Daoy (cell line): ENCODE data around the gene ZNF134. TPM values are rescaled to one million over a fixed set of nuclear protein-coding genes. Genes with fewer than 3 reads are reported as not detected.

Experiments
- DNase-seq: peaks from one replicate; pipeline ENCODE4 v3.0.0-alpha.2; 2015; ENCODE audit warnings: low read depth
- total RNA-seq: library from RNA; depleted of rRNA; stranded (reverse); fragments of >200 nt; shearing (Covaris generic); gene quantifications from 2 replicates; pipeline ENCODE4 v1.2.3, GENCODE V29; 2014; rRNA removed

Gene ZNF134
- total RNA-seq, 1 experiment from 2014 or later: 22.9 TPM

DNA sequence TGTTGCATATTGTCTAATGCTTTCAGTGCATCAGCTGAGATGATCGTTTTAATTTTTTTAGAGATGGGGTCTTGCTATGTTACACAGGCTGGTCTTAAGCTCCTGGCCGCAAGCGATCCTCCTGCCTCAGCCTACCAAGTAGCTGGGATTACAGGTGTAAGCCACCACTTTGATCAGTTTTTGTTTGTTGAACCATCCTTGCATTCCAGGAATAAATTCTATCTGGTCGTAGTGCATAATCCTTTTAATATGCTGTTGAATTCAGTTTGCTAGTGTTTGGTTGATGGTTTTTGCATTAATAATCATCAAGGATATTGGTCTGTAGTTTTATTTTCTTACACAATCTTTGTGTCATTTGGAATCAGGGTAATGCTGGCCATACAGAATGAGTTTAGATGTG, 23.3 kb downstream of the ZNF134 start:
- no peak for DNase-seq

DNA sequence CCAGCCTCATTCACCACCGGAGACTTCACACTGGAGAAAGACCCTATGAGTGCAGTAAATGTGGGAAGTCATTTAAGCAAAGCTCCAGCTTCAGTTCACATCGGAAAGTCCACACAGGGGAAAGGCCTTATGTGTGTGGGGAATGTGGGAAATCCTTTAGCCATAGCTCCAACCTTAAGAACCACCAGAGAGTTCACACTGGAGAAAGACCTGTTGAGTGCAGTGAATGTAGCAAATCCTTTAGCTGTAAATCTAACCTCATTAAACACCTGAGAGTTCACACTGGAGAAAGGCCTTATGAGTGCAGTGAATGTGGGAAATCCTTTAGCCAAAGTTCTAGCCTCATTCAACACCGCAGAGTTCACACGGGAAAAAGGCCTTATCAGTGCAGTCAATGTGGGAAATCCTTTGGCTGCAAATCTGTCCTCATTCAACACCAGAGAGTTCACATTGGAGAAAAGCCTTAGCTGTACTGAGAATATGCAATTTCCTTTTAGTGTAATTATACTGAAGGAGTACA, 27.7 kb downstream of the ZNF134 start:
- no peak for DNase-seq

DNA sequence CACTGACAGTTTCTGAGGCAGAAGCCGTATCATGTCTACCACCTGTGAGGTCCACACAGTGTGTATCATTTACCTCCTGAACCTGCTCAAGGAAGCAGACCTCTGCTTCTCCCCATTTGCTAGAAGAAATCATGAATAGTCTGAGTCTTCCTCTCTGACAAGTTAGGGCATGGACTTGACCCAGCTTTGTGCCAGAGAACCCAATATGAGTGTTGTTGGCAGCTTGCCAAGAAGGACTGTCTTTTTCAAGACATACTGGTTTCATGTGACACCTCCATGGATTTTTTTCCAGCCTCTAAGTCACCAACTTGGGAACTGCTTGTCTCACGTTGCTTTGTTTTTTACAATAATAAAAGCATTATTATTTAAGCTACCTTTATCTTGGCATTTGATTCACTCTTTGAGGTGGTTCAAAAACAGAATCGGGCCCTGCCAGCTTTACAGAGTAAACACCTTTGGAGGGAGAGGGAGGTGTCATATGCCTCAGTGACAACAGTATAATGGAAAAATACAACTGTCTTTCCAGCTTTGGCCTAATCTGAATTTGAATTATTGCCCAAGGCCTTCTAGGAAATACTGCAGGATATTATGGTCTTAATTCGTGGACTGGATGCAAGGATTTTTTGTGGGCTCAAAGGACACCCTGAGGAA, 28.5 kb downstream of the ZNF134 start:
- DNase-seq: no peak

DNA sequence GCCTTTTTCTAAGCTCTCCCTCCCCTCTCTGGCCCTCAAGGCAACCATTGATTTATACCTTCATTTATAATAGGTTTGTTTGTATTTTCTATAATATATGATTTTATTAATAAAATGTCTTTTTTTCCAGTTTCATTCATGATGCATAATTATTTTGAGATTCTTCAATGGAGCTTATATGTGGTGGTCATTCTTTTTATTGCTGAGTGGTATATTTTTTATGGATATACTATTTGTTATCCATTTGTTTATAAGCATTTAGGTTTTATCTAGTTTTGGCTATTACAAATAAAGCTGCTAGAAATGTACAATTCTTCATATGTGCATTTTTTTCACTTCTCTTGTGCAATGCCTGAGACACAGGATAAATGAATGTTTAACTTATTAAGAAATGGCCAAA, 29.7 kb downstream of the ZNF134 start:
- DNase-seq: no peak

DNA sequence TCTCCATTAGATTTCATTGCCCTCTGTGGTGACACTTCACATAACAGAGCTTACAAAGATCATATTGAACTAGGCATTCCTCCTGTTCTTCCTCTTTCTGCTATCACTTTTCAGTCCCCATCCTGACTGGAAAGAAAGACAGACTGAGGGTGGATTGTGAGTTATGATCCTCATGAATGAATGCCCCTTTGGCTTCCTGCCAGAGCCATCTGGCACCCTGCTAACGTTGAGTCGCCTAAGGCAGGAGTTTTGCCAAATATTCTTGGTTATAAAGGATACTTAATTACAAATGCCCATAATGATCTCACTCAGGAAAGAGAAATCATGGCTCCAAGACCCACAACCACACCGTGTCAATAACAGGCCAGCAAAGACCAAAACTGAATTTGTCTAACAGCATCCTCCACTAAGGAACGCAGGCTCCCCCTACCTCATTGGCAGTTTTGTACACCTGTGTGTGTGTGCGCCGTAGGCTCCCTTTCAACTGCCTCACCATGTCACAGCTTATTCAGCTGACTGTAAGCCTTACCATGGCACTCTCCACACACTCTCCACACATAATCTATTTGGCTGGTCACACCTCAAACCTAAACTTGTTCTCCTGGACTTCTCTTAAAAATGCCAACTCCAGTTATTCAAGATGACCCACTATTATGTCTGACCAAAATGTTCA, 34.4 kb downstream of the ZNF134 start:
- no peak for DNase-seq

DNA sequence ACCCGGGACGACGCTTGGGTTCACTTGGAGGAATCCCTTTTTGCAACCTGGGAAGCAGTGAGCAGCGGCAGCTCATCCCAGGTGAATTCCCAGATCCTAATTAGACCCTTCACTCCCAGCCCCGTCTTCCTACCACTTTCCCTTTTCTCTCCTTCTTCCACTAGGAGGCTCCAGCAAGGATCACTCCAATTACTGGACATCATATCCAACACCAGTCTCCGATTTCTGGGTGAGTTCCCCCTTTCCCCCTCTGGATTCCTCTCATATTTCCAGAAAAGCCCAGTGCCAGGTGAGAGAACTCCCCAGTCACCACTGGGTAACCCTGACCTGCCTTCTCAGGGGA, 37.6 kb downstream of the ZNF134 start:
- no peak for DNase-seq

DNA sequence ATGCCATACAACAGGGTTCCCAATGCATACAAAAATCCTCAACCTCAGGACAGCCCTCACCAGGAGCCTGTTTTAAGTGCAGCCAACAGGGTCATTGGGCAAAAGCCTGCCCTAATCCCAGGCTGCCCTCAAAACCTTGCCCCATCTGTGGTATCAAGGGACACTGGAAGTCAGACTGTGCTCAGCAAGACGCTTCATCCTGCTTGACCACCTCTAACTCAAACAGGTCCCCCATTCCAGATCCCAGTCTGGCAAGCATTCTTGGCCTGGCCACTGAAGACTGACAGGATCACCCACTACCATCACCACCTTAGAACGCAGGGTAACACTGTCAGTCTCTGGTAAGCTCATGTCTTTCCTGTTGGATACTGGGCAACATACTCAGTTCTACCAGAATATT, 39.6 kb downstream of the ZNF134 start:
- DNase-seq: no peak

DNA sequence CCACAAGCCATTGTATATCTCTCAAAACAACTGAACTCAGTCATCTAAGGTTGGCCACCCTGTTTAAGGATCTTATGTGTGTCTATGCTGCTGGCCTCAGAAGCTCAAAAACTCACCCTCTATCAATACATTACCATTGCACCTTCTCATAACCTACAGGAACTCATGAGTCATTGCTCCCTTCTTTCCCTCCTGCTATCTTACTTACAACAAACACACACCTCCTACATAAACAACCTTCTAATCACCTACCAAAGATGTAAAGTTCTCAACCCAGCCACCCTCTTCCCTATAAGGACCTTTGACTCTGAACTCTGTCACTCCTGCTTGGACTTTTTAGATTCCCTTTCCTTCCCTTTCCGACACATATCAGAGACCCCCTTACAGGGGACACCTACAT, 41.4 kb downstream of the ZNF134 start:
- DNase-seq: no peak

DNA sequence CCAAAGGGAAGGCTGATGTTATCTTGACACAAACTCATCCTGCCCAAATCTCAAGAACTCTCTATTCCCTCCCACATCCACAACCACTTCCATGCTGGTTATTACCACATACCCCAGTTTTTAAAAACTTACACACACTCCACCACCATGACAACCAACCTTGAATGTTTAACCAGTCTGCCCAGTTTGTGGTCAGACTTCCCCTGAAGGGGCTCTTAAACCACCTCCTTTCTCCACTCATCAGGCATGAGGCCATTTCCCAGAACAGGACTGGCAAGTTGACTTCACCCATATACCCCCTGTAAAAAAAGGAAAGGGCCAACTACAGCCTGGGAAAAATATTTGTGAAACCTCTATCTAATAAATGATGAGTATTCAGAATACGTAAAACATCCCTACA, 42.3 kb downstream of the ZNF134 start:
- DNase-seq: no peak

DNA sequence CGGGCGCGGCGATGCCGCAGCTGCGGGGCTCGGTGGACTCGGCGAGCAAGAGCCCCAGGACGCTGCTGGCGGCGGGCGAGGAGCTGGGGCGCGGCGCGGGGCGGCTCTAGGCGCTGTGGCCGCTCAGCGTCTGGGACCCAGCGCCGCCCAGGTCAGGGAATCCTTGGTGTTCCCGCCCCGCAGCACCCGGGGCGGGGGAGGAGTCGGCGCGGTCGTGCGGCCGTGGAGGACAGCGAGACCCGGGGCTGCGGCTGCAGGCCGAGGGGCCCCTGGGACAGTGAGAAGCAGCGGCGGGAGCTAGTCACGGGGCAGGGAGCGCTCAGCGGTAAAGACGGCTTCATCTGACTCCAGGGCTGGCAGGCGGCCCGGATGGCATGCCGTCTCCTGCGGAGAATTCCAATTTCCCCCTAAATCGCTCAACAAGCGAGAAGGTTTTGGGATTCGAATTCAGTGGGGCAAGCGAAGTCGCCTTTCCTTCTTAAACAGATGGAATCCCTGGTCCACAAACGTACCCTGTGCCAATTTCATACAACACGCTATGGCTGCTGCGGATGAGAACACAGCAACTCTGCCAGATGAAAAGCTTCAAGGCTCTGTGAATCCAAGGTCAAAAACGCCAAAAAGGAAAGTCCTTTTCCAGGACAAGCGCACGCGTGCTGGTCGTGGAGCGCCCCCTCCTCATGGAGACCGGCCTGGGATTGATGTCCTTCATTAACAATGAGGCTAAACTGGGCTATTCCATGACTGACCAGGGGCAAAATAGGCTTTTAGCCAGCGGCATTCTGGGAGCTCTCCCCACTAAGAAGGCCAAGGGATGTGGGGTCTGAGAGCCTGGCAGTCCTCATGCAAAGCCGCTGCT, 50.5 kb downstream of the ZNF134 start:
- peak; percentile 56 for DNase-seq

DNA sequence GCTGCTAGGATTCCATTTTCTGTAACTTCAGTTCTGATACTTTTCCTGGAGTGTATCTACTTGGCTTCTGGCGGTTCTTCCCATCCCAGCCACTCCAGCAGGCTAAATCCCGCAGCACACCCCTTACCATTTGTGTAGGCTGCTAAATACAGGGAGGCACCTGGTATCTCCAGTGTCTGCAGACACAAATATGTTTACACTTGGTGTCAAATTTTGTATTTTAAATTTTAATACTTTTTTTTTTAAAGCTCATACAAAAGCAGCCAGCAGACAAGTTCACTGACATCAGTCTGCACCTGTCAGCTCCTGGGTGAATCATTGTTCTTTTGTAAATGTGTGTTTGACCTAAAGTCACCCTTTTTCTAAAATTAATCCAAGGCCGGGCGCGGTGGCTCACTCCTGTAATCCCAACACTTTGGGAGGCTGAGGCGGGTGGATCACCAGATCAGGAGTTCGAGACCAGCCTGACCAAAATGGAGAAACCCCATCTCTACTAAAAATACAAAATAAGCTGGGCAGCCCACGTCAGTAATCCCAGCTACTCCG, 51.3 kb downstream of the ZNF134 start:
- no peak for DNase-seq

DNA sequence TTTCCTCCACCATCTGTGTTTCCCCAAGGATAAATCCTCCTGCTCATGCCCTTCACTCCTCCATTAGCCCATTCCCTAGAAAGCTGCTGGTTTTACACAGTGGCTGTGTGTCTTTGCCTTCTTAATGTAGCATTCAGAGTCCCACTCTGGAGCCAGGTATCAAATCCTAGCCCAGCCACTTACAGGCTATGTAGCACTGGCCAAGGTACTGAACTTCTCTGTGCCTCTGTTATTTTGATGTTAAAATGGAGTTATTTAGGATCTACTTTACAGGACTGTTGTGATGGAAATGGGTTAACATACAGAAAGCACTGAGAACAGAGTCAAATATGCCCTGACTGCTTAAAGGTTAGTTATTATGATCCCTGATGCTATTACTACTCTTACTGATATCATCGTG, 53.2 kb downstream of the ZNF134 start:
- DNase-seq: no peak

DNA sequence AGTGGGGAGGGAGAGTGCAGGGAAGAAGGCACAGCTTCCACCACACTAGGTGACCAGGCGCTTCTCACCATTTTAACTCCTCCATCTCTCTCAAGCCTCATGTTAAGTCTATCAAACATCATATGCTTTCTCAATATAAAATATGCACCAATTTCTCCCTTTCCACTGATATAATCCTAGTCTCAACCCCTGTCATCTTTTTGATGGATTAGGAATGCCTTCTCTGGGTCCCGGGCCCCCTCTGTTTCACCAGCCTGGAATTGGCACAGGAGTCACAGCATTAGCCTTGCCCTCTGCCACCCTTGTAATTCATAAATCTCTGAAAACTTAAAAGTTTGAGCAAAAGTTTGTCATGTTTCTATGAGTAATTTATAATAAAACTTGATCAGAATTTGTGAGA, 54.6 kb downstream of the ZNF134 start, which contains the start of gene ZSCAN4:
ZSCAN4 (plus strand) TSS at position 301 of the 400 bp plus-strand sequence. CDS start 7,211 bp downstream, outside the sequence.
- no peak for DNase-seq

DNA sequence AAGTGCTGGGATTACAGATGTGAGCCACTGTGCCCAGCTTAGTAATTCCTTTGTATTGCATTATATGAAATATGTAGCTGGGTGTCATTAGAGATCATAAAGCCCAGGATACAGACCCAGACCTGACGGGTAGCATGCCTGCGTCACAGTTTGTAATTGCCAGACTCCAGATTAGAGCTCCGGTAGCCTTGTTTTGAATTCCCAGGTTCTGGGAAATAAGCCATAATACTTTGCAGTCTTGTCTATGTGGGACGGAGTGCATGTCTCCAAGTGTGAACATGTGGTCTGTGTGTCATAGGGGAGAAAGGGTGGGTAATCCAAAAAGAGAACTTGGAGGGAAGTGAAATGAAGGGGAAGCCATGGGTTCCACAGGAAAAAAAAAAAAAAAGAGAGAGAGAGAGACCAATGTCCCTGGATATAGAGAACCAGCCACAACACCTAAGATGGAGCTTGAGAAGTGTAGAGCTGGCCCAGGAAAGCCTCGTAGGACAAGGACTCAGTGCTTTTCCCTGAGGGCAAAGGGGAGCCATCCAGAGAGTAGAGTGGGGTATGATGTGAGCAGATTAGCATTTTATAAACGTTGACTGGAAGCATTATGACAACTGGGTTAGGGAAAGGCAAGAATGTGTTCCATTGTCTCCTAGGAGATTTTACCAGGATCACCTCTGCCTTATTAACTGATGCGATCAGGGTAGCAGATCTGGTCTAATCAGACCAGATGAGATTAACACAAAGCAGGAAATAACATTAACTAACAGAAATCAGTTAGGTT, 57.3 kb downstream of the ZNF134 start:
- no peak for DNase-seq

DNA sequence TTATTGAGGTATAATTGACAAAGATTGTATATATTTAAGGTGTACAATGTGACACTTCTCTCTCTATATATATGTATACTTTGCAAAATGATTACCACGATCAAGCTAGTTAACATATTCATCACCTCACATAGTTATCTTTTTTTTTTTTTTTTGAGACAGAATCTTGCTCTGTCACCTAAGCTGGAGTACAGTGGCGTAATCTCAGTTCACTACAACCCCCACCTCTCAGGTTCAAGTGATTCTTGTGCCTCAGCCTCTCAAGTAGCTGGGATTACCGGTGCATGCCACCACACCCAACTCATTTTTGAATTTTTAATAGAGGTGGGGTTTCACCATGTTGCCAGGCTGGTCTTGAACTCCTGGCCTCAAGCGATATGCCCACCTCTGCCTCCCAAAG, 58.4 kb downstream of the ZNF134 start:
- no peak for DNase-seq

Other genes with a start within 250 kb of the ZNF134 start
- 13.4 and 17.3 TPM in 2 replicates for gene ZNF548, start 224.4 kb upstream of the ZNF134 start, total RNA-seq
- 7.9 and 8.0 TPM in 2 replicates for gene ZNF17, start 203.1 kb upstream of the ZNF134 start, total RNA-seq
- gene ZNF749, start 178.9 kb upstream of the ZNF134 start, total RNA-seq: 11.2 and 16.2 TPM in 2 replicates
- gene VN1R1, start 157.1 kb upstream of the ZNF134 start, total RNA-seq: not detected in 2 replicates
- gene ZNF772, start 136.7 kb upstream of the ZNF134 start, total RNA-seq: 9.8 and 12.2 TPM in 2 replicates
- gene ZNF419, start 126.5 kb upstream of the ZNF134 start, total RNA-seq: 2.8 and 8.4 TPM in 2 replicates
- gene ZNF773, start 114.3 kb upstream of the ZNF134 start, total RNA-seq: 5.8 and 6.3 TPM in 2 replicates
- 3.4 and 4.0 TPM in 2 replicates for gene ZNF549, start 86.9 kb upstream of the ZNF134 start, total RNA-seq
- 9.7 and 34.5 TPM in 2 replicates for gene ZNF550, start 54.4 kb upstream of the ZNF134 start, total RNA-seq
- gene ZNF416, start 35.3 kb upstream of the ZNF134 start, total RNA-seq: 2.9 and 5.1 TPM in 2 replicates
- gene ZIK1, start 30.1 kb upstream of the ZNF134 start, total RNA-seq: 9.5 and 12.5 TPM in 2 replicates
- gene ZNF530, start 14.4 kb upstream of the ZNF134 start, total RNA-seq: 7.5 and 15.1 TPM in 2 replicates
- gene ZNF211, start 18.9 kb downstream of the ZNF134 start, total RNA-seq: 7.4 and 9.8 TPM in 2 replicates
- gene ZSCAN4, start 54.7 kb downstream of the ZNF134 start, total RNA-seq: not detected in 2 replicates
- gene ZNF551, start 67.7 kb downstream of the ZNF134 start, total RNA-seq: 16.6 and 17.5 TPM in 2 replicates
- not detected in 2 replicates for gene ZNF154, start 95.0 kb downstream of the ZNF134 start, total RNA-seq
- 2.5 and 3.8 TPM in 2 replicates for gene ZNF671, start 113.4 kb downstream of the ZNF134 start, total RNA-seq
- 8.1 and 17.7 TPM in 2 replicates for gene ZNF776, start 132.6 kb downstream of the ZNF134 start, total RNA-seq
- 12.8 and 13.3 TPM in 2 replicates for gene ZNF586, start 155.4 kb downstream of the ZNF134 start, total RNA-seq
- gene ZNF552, start 200.7 kb downstream of the ZNF134 start, total RNA-seq: 4.4 and 4.5 TPM in 2 replicates
- 14.9 and 16.9 TPM in 2 replicates for gene ZNF587B, start 216.1 kb downstream of the ZNF134 start, total RNA-seq
- gene ZNF587, start 235.6 kb downstream of the ZNF134 start, total RNA-seq: 11.2 and 20.4 TPM in 2 replicates